ENCODE results near the gene MMUT. TPM values are rescaled to one million over a fixed set of nuclear protein-coding genes. Genes with fewer than 3 reads are reported as not detected.

The MMUT gene
- total RNA-seq (2022; extraction: Qiagen RNA extraction), result 5.6 to 6.5 TPM (median 6.3 TPM) in 5 replicates

DNA sequence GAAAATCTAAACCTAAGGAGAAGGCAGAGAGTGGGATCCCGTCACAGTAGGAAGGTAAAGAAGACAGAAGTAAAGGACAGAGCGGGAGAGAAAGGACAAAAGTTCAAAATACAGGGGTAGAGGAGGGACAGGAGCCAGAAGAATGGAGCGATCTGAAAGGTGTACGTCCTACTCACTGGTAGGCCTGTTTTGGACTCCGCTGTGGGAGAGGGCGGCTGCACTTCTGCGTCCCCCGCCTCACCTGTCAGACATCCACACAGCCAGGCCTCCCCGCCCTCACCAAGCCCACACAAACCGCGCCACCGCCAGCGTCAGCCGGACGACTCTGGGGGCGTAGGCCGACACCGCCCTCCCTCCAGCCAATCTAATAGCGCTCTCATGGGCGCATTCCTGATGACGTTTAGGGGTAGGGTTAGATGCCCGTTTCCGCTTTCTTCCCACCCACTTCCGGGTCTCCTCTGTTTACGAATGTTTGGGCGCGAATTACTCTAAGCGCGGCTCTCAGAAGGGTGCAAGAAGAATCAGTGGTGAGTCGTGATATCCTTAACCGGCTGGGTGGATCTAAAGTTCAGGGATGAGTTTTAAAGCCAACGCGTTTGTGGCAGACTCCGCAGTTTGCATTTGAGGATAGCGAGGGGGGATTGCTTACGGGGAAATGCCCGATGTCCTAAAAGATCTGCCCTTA is at the start of gene MMUT, which contains the start of gene CENPQ:
Gene MMUT, minus strand, starts transcription at position 327 of the 685 bp plus-strand sequence. CDS start 3,787 bp downstream, outside the sequence.
Gene CENPQ, plus strand, starts transcription at position 444 of the 685 bp plus-strand sequence. CDS start 6,807 bp downstream, outside the sequence.

DNA sequence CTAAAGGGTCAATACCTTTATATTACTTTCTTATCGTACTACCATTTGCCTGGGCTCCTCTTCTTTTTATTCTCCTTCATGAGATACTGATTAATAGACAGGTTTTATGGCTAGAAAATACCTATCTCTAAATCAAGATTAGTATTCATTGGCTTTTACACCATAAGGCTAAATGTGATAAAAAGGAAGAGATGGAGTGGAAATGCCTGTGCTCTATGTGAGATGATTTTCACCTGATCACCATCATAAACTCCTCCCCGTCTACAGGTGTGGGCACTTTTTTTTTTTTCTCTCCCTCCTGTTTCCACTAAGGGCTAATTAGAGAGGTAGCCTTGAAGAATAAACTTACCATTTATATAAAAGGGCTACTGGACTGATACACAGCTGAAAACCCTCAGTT is 36.6 kb upstream of the MMUT start, which contains the start of gene GLYATL3:
Gene GLYATL3, plus strand, starts transcription at position 301 of the 400 bp plus-strand sequence. CDS start 12,068 bp downstream, outside the sequence.

Other genes with a start within 250 kb of the MMUT start
- gene CENPQ, start 117 bp upstream of the MMUT start, total RNA-seq (2022; extraction: Qiagen RNA extraction), result 6.1 to 8.2 TPM (median 7.2 TPM) in 5 replicates
- not detected in 5 replicates for gene GLYATL3, start 36.7 kb upstream of the MMUT start, total RNA-seq (2022; extraction: Qiagen RNA extraction)
- 9.7 to 13.3 TPM (median 11.2 TPM) in 5 replicates for gene C6orf141, start 87.4 kb upstream of the MMUT start, total RNA-seq (2022; extraction: Qiagen RNA extraction)
- not detected in 5 replicates for gene RHAG, start 173.6 kb upstream of the MMUT start, total RNA-seq (2022; extraction: Qiagen RNA extraction)

Data from A549 treated with Mapracorat at 1 μM for 4 hours (cell line).